TTC549 (cell line): ENCODE measurements around the gene UBE2F.

ENCODE experiments used
- FAIRE-seq: peaks from 2 replicates; lab custom pipeline; 2012; peaks lifted over from hg19 to GRCh38; lab: Jason Lieb, UNC

UBE2F gene, protein sequence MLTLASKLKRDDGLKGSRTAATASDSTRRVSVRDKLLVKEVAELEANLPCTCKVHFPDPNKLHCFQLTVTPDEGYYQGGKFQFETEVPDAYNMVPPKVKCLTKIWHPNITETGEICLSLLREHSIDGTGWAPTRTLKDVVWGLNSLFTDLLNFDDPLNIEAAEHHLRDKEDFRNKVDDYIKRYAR

GRCh38 chr2:237966565-237967462 lies at the start of gene UBE2F:
Gene UBE2F (plus strand): TSS chr2:237967014. CDS start chr2:237973108, 6,094 bp downstream.
- peak; percentile 84 for FAIRE-seq

GRCh38 chr2:237917696-237918374 lies 49.0 kb upstream of the UBE2F start:
- FAIRE-seq: no peak

- FAIRE-seq: no peak
Measured at GRCh38 chr2:237919593-237919992, 47.2 kb upstream of the UBE2F start.

GRCh38 chr2:237920673-237921072 lies 46.1 kb upstream of the UBE2F start:
- no peak for FAIRE-seq

- FAIRE-seq: no peak
Measured at GRCh38 chr2:237921967-237922492, 44.8 kb upstream of the UBE2F start.

DNA sequence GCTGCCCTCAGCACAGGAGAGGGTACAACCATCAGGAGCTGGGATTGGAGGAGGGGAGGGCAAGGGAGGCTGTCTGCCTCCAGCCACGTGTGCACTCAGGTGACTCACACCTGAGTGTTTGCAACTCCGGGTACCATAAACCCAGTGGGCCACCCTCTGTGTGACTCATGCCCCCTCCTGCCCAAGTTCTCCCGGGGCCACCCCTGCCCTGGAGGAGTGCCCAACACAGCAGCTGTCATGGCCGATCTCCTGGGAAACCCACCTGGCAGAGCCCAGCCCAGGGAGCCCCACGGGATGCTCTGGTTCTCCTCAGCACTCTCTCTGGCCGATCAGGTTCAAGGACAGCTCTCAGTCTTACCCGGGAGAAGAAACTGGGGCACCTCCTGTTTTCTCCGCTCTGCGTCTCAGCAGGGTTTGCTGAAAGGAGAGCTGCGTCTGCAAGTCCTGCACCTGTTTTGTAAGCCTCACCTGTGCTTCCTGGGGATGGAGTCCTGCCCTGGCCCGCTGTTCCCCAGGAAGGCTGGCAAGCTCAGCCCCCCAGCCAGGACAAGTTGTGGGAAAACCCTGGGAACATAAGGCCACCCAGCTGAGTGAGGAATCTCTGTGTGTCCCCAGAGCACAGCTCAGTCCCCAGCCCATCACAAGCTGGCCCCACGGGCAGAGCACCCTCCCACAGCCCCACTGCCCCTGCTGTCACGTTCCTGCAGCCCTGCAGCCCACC lies 44.0 kb upstream of the UBE2F start:
- FAIRE-seq: no peak

GRCh38 chr2:237923481-237924163 lies 43.2 kb upstream of the UBE2F start:
- no peak for FAIRE-seq

DNA sequence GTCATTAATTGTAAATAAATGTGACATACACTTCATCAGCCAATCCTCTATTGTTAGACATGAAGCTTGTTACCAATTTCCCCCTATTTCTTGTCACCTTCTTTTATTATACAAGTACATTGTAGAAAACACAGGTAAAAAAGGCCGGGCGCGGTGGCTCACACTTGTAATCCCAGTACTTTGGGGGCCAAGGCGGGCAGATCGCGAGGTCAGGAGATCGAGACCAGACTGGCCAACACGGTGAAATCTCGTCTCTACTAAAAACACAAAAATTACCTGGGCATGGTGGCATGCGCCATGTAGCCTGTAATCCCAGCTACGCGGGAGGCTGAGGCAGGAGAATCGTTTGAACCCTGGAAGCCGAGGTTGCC lies 42.7 kb upstream of the UBE2F start:
- no peak for FAIRE-seq

GRCh38 chr2:237927135-237927534 lies 39.7 kb upstream of the UBE2F start:
- FAIRE-seq: no peak

- FAIRE-seq: no peak
Measured at GRCh38 chr2:237927986-237928385, 38.8 kb upstream of the UBE2F start.

GRCh38 chr2:237929979-237930378 lies 36.8 kb upstream of the UBE2F start:
- no peak for FAIRE-seq

DNA sequence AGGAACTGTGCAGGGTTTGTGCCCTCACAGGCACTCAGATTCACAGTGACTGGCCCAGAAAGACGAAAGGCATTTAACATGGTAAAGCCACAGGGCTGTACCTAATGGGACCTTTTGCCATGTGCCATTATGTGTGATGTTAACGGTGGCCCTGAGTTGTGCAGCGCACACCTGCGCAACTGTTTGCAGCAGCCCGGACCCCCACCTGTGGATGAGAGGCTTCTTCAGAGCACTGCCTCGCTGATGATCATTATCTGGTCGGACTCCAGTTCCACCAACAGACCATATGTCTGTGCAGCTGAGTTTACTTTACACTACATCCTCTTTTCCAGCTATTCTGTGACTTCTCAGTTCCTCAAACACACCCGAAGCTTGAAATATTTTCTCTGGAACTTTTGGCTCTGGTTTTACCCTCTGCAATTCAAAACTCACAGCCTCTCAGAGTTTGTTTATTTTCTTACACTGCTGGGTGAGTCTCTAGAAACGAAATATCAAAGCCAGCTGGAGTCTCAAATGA lies 35.6 kb upstream of the UBE2F start:
- FAIRE-seq: no peak

- FAIRE-seq: no peak
Measured at GRCh38 chr2:237932731-237933131, 34.1 kb upstream of the UBE2F start.

DNA sequence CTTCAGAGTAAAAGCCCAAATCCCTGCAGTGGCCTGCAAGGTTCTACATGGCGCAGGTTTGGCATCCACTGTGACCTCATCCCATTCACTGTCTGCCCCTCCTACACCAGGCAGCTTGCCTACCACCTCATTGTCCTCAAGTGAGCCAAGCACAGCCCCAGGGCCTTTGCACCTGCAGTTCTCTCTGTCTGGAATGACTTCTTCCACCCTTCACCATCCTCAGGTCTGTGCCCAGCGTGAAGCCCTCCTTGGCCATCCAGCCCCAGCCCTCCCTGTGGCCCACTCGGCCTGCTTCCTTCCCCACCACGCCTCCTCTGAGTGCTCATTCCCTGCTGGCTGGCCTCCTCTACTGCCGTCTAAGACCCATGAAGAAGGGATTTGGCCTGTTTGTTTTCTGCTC lies 32.6 kb upstream of the UBE2F start:
- no peak for FAIRE-seq

GRCh38 chr2:237935740-237936452 lies 30.9 kb upstream of the UBE2F start:
- no peak for FAIRE-seq

- FAIRE-seq: no peak
Measured at GRCh38 chr2:237939251-237939650, 27.6 kb upstream of the UBE2F start.

DNA sequence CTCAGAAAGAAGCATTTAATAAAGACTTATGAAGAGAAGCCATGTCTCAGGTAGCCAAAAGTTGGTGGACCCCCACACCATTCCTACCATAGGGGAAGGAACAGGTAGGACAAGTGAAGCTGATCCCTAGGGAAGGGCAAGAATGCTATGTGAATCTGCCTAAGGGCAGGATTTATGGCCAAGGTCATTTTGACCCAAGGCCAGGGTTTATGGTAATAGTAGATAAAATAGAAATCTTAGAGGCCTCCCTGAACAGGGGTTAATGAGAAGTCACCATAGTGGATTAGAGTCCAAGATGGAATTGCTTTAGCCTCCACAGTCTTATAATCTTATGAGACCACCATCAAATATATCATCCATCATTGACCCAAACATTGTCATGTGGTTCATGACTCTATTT lies 26.0 kb upstream of the UBE2F start:
- FAIRE-seq: no peak

- no peak for FAIRE-seq
Measured at GRCh38 chr2:237941239-237941638, 25.6 kb upstream of the UBE2F start.

DNA sequence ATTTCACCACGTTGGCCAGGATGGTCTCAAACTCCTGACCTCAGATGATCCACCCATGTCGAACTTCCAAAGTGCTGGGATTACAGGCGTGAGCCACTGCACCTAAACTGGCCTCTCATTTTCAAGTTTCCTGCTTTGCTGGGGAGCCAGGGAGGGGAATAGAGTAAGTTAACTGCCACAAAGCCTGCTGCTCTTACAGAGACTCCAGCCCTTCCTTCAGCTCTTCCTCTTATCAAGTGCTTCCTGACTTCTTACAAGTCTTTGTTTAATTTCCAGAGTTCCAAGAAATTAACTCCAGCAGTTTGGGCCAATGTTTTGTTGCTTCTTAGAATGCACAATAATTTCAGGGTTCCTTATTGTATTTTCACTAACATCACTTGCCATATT lies 24.3 kb upstream of the UBE2F start:
- no peak for FAIRE-seq

DNA sequence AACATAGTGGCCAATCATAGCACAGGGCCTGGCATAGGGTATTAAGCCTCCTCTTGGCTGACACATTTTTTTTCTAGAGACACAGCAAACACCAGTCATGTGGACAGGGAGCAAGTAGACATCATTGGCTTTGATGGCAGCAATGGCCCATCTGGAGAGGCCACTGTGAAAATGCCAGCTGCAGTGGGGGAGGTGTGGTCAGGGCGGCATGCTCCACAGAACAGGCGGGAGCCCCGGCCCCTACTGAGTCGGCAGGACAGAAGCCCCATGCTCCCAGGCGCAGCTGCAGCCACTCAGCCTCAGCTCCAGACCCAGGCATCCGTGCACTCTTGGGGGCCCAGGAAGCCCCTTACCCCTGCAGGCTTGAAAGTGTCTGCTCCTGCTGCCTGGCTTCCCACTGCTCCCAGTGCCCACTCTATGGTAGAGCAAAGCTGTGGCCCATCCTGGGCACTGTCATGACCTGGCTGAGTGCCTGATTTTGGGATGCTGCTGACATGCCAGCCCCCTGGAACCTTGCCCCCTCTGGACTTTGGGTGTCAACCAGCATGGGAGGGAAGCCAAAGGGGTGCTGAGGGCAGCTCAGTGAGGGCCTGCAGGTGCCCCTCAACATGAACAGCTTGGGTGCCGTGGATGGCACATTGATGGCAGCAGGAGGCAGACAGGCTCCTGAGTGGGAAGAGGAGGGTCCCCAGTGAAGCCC lies 23.3 kb upstream of the UBE2F start:
- no peak for FAIRE-seq
